Liver (tissue), 9 donors: Measurements from ENCODE around the gene CLBA1. TPM values are rescaled to one million over a fixed set of nuclear protein-coding genes. Genes with fewer than 3 reads are reported as not detected.

Experiments
- DNase-seq: peaks from one replicate; pipeline ENCODE4 v3.0.0-alpha.2; 2017; ENCODE audit warnings: low spot score
- H3K27ac ChIP-seq, 2 donors: one replicate each; pipeline ENCODE4 v1.7.0; 2013; ENCODE audit warnings: inconsistent platforms in 2 of 2, low read length in 2 of 2, control low read depth in 1 of 2, low read depth in 1 of 2, mild to moderate bottlenecking in 1 of 2
- H3K27me3 ChIP-seq, 4 donors: one replicate each; pipeline versions ENCODE4 v1.6.1 to v1.7.0; 2013; ENCODE audit warnings: low read length in 3 of 4, inconsistent platforms in 1 of 4, mild to moderate bottlenecking in 1 of 4, moderate library complexity in 1 of 4; ENCODE audit not compliant: control insufficient read depth in 4 of 4, insufficient read depth in 4 of 4
- H3K36me3 ChIP-seq, 4 donors: one replicate each; pipeline versions ENCODE4 v1.6.1 to v1.7.0; 2013; ENCODE audit warnings: low read length in 3 of 4, mild to moderate bottlenecking in 3 of 4, low read depth in 1 of 4, moderate library complexity in 1 of 4; ENCODE audit not compliant: control insufficient read depth in 4 of 4, insufficient read depth in 3 of 4
- H3K4me1 ChIP-seq, 4 donors: one replicate each; pipeline versions ENCODE4 v1.6.1 to v1.7.0; 2013; ENCODE audit warnings: low read length in 3 of 4, mild to moderate bottlenecking in 3 of 4, moderate library complexity in 1 of 4; ENCODE audit not compliant: control insufficient read depth in 4 of 4, insufficient read depth in 4 of 4
- H3K4me3 ChIP-seq, 3 donors: one replicate each; pipeline versions ENCODE4 v1.6.1 to v1.7.0; 2013; ENCODE audit warnings: low read length in 3 of 3, control low read depth in 1 of 3, low read depth in 1 of 3, mild to moderate bottlenecking in 1 of 3
- H3K9ac ChIP-seq, 2 donors: one replicate each; pipeline ENCODE4 v1.7.0; 2013; ENCODE audit warnings: low read length in 2 of 2, mild to moderate bottlenecking in 2 of 2, moderate library complexity in 2 of 2, control low read depth in 1 of 2, low read depth in 1 of 2
- H3K9me3 ChIP-seq, 4 donors: one replicate each; pipeline versions ENCODE4 v1.6.1 to v1.7.0; 2013; ENCODE audit warnings: low read length in 3 of 4; ENCODE audit not compliant: control insufficient read depth in 4 of 4
- ATF3 ChIP-seq: IDR thresholded peaks from 2 replicates; pipeline ENCODE4 v1.6.1; 2016; ENCODE audit warnings: antibody characterized with exemption
- FOXA1 ChIP-seq: IDR thresholded peaks from 2 replicates; pipeline ENCODE4 v1.6.1; 2016; ENCODE audit warnings: antibody characterized with exemption
- FOXA2 ChIP-seq: IDR thresholded peaks from 2 replicates; pipeline ENCODE4 v1.6.1; 2016; ENCODE audit warnings: antibody characterized with exemption
- GABPA ChIP-seq, 2 donors: IDR thresholded peaks in 1 of 2; conservative IDR thresholded peaks in 1 of 2; 2 replicates each; pipeline ENCODE4 v1.6.1; 2016; ENCODE audit warnings: antibody characterized with exemption in 2 of 2, mild to moderate bottlenecking in 1 of 2, moderate library complexity in 1 of 2
- HNF4A ChIP-seq, 2 donors: conservative IDR thresholded peaks; 2 replicates each; pipeline ENCODE4 v1.6.1; 2016; ENCODE audit warnings: antibody characterized with exemption in 2 of 2, mild to moderate bottlenecking in 2 of 2
- JUND ChIP-seq, 2 donors: IDR thresholded peaks; 2 replicates each; pipeline ENCODE4 v1.6.1; 2016; ENCODE audit warnings: antibody characterized with exemption in 2 of 2
- NR2F2 ChIP-seq: IDR thresholded peaks from 2 replicates; pipeline ENCODE4 v1.6.1; 2016; ENCODE audit warnings: antibody characterized with exemption
- RAD21 ChIP-seq, 2 donors: IDR thresholded peaks; 2 replicates each; pipeline ENCODE4 v1.6.1; 2016; ENCODE audit warnings: antibody characterized with exemption in 2 of 2, mild to moderate bottlenecking in 2 of 2
- REST ChIP-seq: IDR thresholded peaks from 2 replicates; pipeline ENCODE4 v1.6.1; 2016; ENCODE audit warnings: antibody characterized with exemption, mild to moderate bottlenecking
- RXRA ChIP-seq, 2 donors: IDR thresholded peaks; 2 replicates each; pipeline ENCODE4 v1.6.1; 2017 to 2018; ENCODE audit warnings: antibody characterized with exemption in 2 of 2, mild to moderate bottlenecking in 1 of 2
- SP1 ChIP-seq: IDR thresholded peaks from 2 replicates; pipeline ENCODE4 v1.6.1; 2018; ENCODE audit warnings: antibody characterized with exemption, mild to moderate bottlenecking
- TAF1 ChIP-seq: conservative IDR thresholded peaks from 2 replicates; pipeline ENCODE4 v1.6.1; 2016; ENCODE audit warnings: antibody characterized with exemption, mild to moderate bottlenecking
- YY1 ChIP-seq: IDR thresholded peaks from 2 replicates; pipeline ENCODE4 v1.6.1; 2016; ENCODE audit warnings: antibody characterized with exemption, mild to moderate bottlenecking
- ZBTB33 ChIP-seq: IDR thresholded peaks from 2 replicates; pipeline ENCODE4 v1.6.1; 2016; ENCODE audit warnings: antibody characterized with exemption
- WGBS: extraction: QIAGEN DNeasy Blood & Tissue Kit; methylation state at CpG from one replicate; pipeline ENCODE4 v1.1.7; 2013; 5-methylcytosine and 5-hydroxymethylcytosine counted together
- polyA plus RNA-seq, 2 donors: library from polyadenylated mRNA; stranded (reverse) in 1 of 2; unstranded in 1 of 2; fragments of 200-250 nt in 1 of 2; fragments of >200 nt in 1 of 2; fragmentation: Nextera tagmentation in 1 of 2; extraction: Ambion mirVana in 1 of 2; gene quantifications; one replicate each; pipeline versions ENCODE4 v1.2.1 to v1.2.3, GENCODE V29; 2013 to 2015
- total RNA-seq, 2 donors: library from RNA; depleted of rRNA; stranded (reverse); fragments of >200 nt; gene quantifications; one replicate each; pipeline ENCODE4 v1.2.3, GENCODE V29; 2014
- donor health status: healthy.
- donor health status: healthy.
- donor health status: healthy.
- donor health status: healthy.
- donor health status: healthy.

Gene CLBA1
- total and polyA plus RNA-seq, 4 donors, result 0.98 to 3.9 (median 2.3) TPM

- TF ChIP-seq REST, result no peak
Observed at GRCh38 chr14:104977681-104978653, 7.6 kb upstream of the CLBA1 start, which contains the start of gene AHNAK2 (continued).

GRCh38 chr14:104978746-104979691, 6.6 kb upstream of the CLBA1 start:
- Histone ChIP-seq H3K9me3 (no peaks in the 10 kb centered on the region), H3K27me3 (no peaks in the 10 kb centered on the region), H3K4me3 (peak overlapping the region in 1 of 3 donors; percentile 66), H3K36me3 (no peaks in the 10 kb centered on the region), H3K4me1 (peaks cover 6 to 32% (median 24%) of the 10 kb centered on the region in 4 donors), H3K9ac (no peak overlapping the region), H3K27ac (peak overlapping the region; percentile 23 to 57)
- TF ChIP-seq SP1, result no peak
- no peak for TF ChIP-seq RAD21 (IDR thresholded peaks at IDR 0.05)
- TF ChIP-seq NR2F2, result no peak
- no peak for TF ChIP-seq FOXA1
- DNase-seq, result no peak
- 69% methylated on average over 32 of the region's 32 CpGs for WGBS

- no peak overlapping the region for H3K9ac ChIP-seq
- no peak overlapping the region for H3K4me3 ChIP-seq
- H3K27ac ChIP-seq, result peak overlapping the region; percentile 23 to 57
- TF ChIP-seq YY1, result peak; percentile 80
- peak in 1 of 2 donors; percentile 50 for TF ChIP-seq HNF4A (conservative IDR thresholded peaks at IDR 0.05)
- peak; percentile 98 to 99 for TF ChIP-seq JUND (IDR thresholded peaks at IDR 0.05)
- TF ChIP-seq GABPA (IDR thresholded peaks at IDR 0.05 in 1 of 2, conservative IDR thresholded peaks at IDR 0.05 in 1 of 2), result peak in 1 of 2 donors; percentile 45
- no peak for TF ChIP-seq REST
- peak; percentile 96 for TF ChIP-seq ATF3
- peak; percentile 68 for TF ChIP-seq SP1
- TF ChIP-seq FOXA2, result peak; percentile 0
- no peak for TF ChIP-seq ZBTB33
- peak; percentile 53 to 75 for TF ChIP-seq RXRA (IDR thresholded peaks at IDR 0.05)
- no peak for TF ChIP-seq TAF1
- no peaks in the 10 kb centered on the region for H3K9me3 ChIP-seq
- no peaks in the 10 kb centered on the region for H3K36me3 ChIP-seq
- DNase-seq, result no peak
- peaks cover 6 to 32% (median 26%) of the 10 kb centered on the region in 4 donors for H3K4me1 ChIP-seq
- H3K27me3 ChIP-seq, result no peaks in the 10 kb centered on the region
- 42% methylated on average over 19 of the region's 19 CpGs for WGBS
Observed at GRCh38 chr14:104979758-104980610, 5.6 kb upstream of the CLBA1 start.
